H4 (cell line): ENCODE results near the gene FOXG1. TPM values are rescaled to one million over a fixed set of nuclear protein-coding genes. Genes with fewer than 3 reads are reported as not detected.

Experiments used
- DNase-seq: peaks from one replicate; pipeline ENCODE4 v3.0.0-alpha.2; 2015; ENCODE audit warnings: low spot score
- total RNA-seq: library from RNA; depleted of rRNA; stranded (reverse); fragments of >200 nt; shearing (Covaris generic); gene quantifications from 2 replicates; pipeline ENCODE4 v1.2.3, GENCODE V29; 2014

FOXG1 gene
- total RNA-seq, 1 experiment from 2014 or later, result 8.2 TPM

DNA sequence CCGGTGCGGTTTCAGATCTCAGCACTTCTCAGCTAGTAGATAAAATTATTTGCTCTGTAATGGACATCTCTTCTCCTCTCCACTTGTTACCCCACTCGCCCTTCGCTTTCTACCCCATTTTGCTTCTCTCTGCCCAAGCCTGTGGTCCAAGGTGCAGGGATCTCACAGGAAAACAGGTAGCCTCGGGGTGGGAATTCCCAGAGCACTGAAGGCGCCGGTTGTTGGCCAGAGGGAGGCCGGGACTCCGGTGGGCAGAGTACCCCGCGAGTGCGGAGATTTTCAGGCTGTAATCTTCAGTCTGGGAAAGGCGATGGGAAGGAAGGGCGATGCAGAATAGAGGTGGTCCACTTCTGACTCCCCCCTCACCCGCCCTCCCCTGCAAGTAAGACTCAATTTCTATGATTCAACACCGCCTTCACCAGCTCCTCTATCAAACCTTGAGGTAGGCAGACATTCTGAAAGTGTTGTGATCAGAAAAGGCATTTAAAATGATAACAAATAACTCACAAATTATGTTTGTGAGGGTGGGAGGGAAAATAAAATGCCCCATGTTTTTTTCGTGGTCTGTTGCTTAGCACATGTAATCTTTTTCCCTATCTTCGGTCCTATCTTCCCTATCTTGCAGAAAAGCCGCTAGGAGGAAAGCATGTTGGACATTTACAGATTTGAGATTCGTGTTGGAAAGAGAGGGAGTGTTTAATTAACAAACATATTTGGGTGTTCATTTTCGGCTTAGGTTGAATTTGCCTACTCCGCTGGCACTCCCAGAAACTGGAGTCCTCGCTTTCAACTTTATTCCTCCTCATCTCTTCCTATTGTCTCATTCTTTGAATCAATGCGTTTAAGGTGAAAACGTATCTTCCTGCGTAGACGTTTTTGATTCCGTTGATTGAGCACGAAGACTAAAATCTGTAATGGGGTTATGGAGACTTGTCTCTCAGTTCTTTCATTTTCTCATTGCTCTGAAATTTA, 8.5 kb downstream of the FOXG1 start:
- DNase-seq, result peak; percentile 40

DNA sequence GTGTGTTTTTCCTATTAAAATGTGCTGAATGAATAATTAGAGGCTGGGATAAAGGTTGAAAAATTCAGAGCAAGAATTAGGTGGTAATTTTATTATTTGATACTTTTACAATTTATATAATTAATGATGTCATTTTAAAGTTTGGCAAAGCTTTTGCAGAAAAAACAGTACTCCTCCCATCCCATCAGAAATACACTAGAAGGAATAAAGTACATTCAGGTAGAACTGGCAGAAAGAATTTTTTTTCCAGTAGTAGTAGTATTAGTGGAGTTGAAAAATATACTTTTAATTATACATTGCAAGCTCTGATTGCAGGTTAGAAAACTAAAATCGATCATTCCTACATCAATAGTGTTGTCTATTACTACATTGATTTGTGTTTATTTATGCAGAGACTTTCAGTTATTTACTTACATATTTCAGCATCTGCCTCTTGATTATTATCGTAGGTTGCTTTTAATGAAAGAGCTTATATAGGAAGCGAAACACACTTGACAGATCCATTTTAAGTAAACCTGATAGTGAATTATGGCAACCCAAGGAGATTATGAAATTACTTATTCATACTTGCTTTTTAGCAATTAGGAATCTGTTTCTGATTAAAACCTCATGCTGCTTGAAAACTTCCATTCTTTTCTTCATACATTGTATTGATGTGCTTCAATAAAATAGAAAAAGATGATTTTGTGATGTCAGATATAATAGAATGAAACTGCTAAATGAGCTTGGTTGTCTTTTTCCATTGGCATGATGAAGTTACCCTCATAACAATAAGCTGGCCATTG, 10.1 kb downstream of the FOXG1 start:
- peak; percentile 30 for DNase-seq

DNA sequence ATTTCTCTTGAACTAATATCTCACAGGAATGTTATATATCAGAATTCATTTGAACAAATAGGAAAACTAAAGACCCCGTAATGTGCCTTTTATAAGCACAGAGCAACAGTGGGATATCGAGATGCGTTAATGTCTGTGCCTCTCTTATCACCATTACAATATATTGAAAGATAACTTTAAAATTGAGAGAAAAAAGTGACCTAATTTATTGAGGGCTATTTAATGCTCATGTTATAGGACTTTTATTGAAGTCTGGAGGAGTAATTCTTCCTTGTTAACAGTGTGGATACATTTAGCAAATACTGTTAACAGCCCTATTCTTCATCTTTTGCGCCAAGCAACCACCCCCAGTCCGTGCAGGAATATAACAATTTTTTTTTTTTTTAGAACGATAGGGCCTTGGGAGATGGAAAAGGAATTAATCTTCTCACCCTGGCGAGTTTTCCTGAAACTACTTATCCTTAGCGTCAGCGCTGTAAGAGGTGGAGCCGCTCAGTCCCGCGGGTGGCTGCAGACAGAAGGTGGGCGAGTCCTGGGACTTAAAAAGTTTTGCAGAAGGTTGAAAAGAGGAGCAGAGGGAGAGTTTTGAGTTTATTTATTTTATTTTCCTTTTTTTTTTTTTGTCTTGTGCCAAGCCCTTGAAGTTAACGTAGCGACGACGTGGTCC, 11.0 kb downstream of the FOXG1 start:
- DNase-seq, result peak; percentile 12

- peak; percentile 59 for DNase-seq
Observed at GRCh38 chr14:28778138-28779117, 11.8 kb downstream of the FOXG1 start.

DNA sequence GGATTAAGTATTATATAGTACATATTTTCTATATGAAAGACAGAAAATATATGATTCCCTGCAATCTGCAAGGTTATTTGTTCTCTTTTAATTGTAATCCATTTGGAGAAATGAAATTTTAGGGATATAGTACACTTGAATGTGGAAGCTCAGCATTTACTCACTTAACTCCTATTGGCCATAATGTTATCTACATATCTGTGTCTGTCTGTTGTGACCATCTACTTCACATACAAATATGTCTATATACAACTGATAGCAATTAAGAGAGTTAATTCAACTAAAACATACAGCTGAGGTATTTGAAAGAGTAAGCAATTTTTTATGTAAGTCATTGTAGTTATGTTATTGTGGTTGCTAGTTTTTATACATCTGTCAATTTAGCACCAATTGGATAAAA, 12.9 kb downstream of the FOXG1 start:
- peak; percentile 3 for DNase-seq

GRCh38 chr14:28780843-28781820, 14.5 kb downstream of the FOXG1 start:
- DNase-seq, result peak; percentile 95

- no peak for DNase-seq
Observed at GRCh38 chr14:28782301-28782700, 15.7 kb downstream of the FOXG1 start.

DNA sequence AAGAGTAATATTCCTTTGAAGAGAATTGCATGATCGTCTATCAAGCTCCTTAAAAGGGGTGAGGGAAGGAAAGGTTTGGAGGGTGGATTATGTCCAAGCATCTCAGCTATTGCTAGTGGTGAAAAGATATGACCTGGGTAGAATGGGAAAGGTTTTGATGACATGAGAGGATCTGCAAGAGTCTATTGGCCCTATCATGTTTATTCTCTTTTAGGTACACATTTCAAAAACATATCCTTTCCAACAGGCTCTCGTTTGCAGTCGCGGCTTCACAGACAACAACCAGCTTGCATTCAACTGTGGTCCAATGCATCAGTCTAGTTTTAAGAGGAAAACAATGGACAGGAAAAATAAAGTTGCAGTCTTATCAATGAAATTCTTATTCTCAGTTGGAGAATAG, 17.1 kb downstream of the FOXG1 start:
- no peak for DNase-seq

GRCh38 chr14:28784096-28785048, 17.8 kb downstream of the FOXG1 start:
- DNase-seq, result no peak

GRCh38 chr14:28785096-28785952, 18.7 kb downstream of the FOXG1 start:
- peak; percentile 91 for DNase-seq

DNA sequence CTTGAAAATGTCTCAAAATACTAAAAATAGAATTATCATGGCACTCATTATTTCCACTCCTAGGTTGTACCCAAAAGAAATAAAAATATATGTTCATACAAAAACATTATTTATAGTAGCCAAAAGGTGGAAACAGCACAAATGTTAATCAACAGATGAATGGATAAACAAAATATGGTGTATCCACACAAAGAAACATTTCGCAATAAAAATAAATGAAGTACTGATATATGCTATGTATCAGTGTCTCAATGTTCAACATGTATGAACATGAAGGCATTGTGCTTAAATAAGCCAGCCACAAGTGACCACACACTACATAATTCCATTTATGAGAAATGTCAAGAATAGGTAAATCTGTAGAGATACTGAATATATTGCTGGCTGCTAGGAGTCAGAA, 40.9 kb downstream of the FOXG1 start:
- DNase-seq, result no peak

- no peak for DNase-seq
Observed at GRCh38 chr14:28813810-28814209, 47.2 kb downstream of the FOXG1 start.
